T-helper 1 cell treated with Interleukin-12 subunit alpha and Interleukin-12 subunit beta and Interleukin-4 antibody, amounts not matched to agents 30 ng/mL and 1 ng/mL, for 36 hours (primary cell): ENCODE measurements around the gene TTC34. TPM values are rescaled to one million over a fixed set of nuclear protein-coding genes. Genes with fewer than 3 reads are reported as not detected.

ENCODE experiments used
- intact Hi-C: fragments of 100-400 bp; cut with micrococcal nuclease; formaldehyde crosslinking; loops from one replicate; pipeline ENCODE4 v1.15.1; 2024
- total RNA-seq: library from RNA; stranded (reverse); gene quantifications from 2 replicates; pipeline ENCODE4 v1.2.3, GENCODE V29; 2022

Gene TTC34
- total RNA-seq, result 2.3 TPM in 2 replicates

- intact Hi-C loops, result loop anchor here (1.0 kb wide), 1 partner anchor 387 kb away; no protein-coding TSS in a partner anchor
These were observed at the start of gene TTC34 for GRCh38 chr1:2801535-2802291. TSS of gene TTC34 (minus strand) at chr1:2801693. CDS start at chr1:2800827, 866 bp downstream.

GRCh38 chr1:2850502-2850901 is 49.0 kb upstream of the TTC34 start:
- intact Hi-C loops, result no loop called here

- intact Hi-C loops, result no loop called here
These were observed 46.6 kb upstream of the TTC34 start for GRCh38 chr1:2848006-2848670.

- intact Hi-C loops, result no loop called here
These were observed 45.8 kb upstream of the TTC34 start for GRCh38 chr1:2847086-2847985.

- intact Hi-C loops, result no loop called here
These were observed 44.4 kb upstream of the TTC34 start for GRCh38 chr1:2845869-2846268.

- intact Hi-C loops, result no loop called here
These were observed 38.7 kb upstream of the TTC34 start for GRCh38 chr1:2840036-2840809.

GRCh38 chr1:2837823-2838222 is 36.3 kb upstream of the TTC34 start:
- intact Hi-C loops, result no loop called here

GRCh38 chr1:2837316-2837715 is 35.8 kb upstream of the TTC34 start:
- intact Hi-C loops, result no loop called here

GRCh38 chr1:2836333-2836970 is 35.0 kb upstream of the TTC34 start:
- intact Hi-C loops, result no loop called here

- intact Hi-C loops, result no loop called here
These were observed 34.2 kb upstream of the TTC34 start for GRCh38 chr1:2835650-2836159.

GRCh38 chr1:2834741-2835564 is 33.5 kb upstream of the TTC34 start:
- intact Hi-C loops, result no loop called here

- intact Hi-C loops, result no loop called here
These were observed 32.6 kb upstream of the TTC34 start for GRCh38 chr1:2834146-2834475.

- intact Hi-C loops, result no loop called here
These were observed 32.1 kb upstream of the TTC34 start for GRCh38 chr1:2833454-2834145.

- intact Hi-C loops, result no loop called here
These were observed 31.3 kb upstream of the TTC34 start for GRCh38 chr1:2832506-2833453.

- intact Hi-C loops, result no loop called here
These were observed 30.2 kb upstream of the TTC34 start for GRCh38 chr1:2831596-2832212.

- intact Hi-C loops, result no loop called here
These were observed 29.4 kb upstream of the TTC34 start for GRCh38 chr1:2830761-2831425.
